ENCODE measurements around the gene DGKI.

Gene DGKI

DNA sequence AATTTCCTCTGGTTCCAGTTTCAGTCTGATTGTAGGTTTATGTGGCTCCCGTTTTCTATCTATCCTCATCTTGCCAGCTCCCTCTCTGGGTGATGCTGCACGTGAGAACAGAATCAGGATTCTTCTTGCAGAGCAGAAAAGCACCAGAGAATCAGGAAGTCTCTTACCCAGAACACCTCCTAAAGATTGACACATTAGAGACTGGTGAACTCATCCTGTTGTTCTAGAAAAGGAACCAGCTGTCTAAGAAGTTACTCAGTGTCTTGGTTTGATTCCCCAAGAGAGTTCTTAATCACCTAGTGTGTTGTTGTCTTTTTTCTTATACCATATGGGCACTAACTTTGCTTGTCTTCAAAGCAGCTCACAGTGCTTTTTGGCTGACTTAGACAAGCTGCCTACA is 152.4 kb downstream of the DGKI start:
- Mint-ChIP-seq H3K4me1 (no peaks in the 10 kb centered on the region), H3K27ac (no peak overlapping the region), H3K9me3 (no peaks in the 10 kb centered on the region), H3K4me3 (no peak overlapping the region), H3K36me3 (no peaks in the 10 kb centered on the region), H3K27me3 (no peaks in the 10 kb centered on the region)
- CTCF ChIA-PET: no interaction called here
- no peak for DNase-seq

DNA sequence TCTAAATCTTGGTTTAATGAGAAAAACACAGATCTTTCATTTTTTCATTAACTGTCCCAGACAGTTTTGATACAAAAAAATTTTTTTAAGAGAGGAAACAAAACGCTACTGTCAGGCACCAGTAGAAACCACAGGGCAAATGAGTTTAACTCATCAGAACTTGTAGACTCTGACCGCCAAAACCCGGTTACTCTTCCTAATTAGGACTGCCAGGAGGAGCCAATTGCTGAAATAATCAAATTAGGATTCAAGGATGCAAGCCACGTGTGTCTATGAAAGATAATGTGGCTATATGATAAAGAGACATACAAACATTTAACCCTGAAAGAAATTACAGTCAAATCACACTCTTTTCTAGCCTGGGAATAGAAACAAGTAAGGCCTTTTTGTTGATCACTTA is 154.4 kb downstream of the DGKI start:
- DNase-seq: no peak
- Mint-ChIP-seq H3K4me1 (no peaks in the 10 kb centered on the region), H3K27me3 (no peaks in the 10 kb centered on the region), H3K27ac (no peak overlapping the region), H3K9me3 (no peaks in the 10 kb centered on the region), H3K4me3 (no peak overlapping the region), H3K36me3 (no peaks in the 10 kb centered on the region)
- CTCF ChIA-PET: no interaction called here

DNA sequence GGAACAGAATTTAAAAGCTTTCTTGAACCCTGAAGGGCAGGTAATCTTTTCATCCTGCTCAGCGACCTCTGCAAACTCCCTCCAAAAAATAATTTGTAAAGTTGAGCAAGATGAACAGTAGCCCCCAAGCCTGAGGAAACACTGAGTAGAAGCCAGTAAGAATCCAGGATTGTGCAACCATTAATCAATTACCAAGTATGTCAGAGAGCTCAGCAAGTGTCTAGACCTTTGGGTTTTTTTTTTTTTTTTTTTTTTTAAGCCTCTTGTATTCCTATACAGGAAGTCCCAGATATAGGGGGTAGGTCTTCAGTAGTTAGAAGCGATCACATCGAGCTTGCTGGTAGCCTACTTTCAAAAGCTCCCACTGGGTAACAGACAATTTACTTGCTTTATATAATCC is 155.2 kb downstream of the DGKI start:
- Mint-ChIP-seq H3K4me1 (no peaks in the 10 kb centered on the region), H3K36me3 (no peaks in the 10 kb centered on the region), H3K27me3 (no peaks in the 10 kb centered on the region), H3K4me3 (no peak overlapping the region), H3K27ac (no peak overlapping the region), H3K9me3 (no peaks in the 10 kb centered on the region)
- CTCF ChIA-PET: no interaction called here
- no peak for DNase-seq

DNA sequence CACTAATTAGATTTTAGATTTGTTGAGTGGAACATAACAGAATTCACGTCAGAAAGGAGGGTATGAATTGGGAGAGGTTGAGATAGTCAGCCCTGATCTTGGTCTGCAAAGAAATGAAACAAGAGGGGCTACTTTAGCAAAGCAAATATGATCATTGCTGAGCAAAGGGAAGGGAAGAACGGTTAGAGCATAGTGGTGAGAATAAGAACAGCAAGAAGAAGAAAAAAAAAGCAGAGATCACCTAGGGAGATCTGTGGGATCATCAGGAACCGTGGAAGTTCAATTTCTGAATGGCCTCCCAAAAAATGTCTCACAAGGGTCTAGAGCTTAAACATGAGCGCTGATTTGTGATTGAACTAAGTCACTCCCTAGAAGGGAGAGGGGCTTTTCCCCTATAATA is 156.1 kb downstream of the DGKI start:
- H3K27ac Mint-ChIP-seq: no peak overlapping the region
- no peak for DNase-seq
- H3K36me3 Mint-ChIP-seq: no peaks in the 10 kb centered on the region
- no peaks in the 10 kb centered on the region for H3K27me3 Mint-ChIP-seq
- CTCF ChIA-PET: no interaction called here
- H3K4me3 Mint-ChIP-seq: no peak overlapping the region
- no peaks in the 10 kb centered on the region for H3K4me1 Mint-ChIP-seq
- H3K9me3 Mint-ChIP-seq: no peaks in the 10 kb centered on the region

GRCh38 chr7:137689761-137690160 is 157.0 kb downstream of the DGKI start:
- CTCF ChIA-PET: no interaction called here
- H3K27ac Mint-ChIP-seq: no peak overlapping the region
- no peaks in the 10 kb centered on the region for H3K4me1 Mint-ChIP-seq
- H3K36me3 Mint-ChIP-seq: no peaks in the 10 kb centered on the region
- no peaks in the 10 kb centered on the region for H3K27me3 Mint-ChIP-seq
- DNase-seq: no peak
- no peaks in the 10 kb centered on the region for H3K9me3 Mint-ChIP-seq
- no peak overlapping the region for H3K4me3 Mint-ChIP-seq

DNA sequence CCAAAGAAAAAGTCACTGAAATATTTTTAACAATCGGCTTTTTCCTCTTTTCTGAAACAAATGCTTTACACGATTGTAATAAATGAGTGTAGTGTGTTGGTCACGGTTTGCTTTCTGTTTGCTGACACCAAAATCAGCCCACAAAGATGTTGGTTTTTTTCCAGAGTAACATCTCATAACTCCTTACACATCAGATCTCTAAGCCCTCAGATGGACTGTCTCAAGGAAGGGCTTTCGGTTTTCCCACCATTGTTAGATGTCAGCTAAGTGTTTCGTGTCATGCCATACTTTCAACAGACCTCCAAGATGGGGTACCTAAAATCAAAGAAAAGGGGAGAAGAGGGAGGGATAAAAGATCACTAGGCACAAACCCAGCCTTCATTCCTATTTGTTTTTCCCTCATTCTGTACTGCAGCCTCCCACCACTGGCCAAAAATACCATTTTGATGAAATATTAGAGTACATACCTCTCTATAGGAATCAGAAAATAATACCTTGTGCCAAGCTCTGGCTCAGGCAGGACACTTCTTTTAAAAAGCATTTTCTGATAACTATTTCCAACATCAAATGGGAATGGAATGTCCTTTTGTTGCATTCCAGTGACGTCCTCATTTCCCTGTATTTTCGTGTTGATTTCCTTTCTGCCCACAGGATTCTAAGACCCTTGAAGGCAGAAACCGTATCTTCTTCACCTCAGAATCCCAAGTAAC is 159.1 kb downstream of the DGKI start:
- no peak for DNase-seq
- Mint-ChIP-seq H3K4me1 (no peaks in the 10 kb centered on the region), H3K4me3 (no peak overlapping the region), H3K36me3 (no peaks in the 10 kb centered on the region), H3K27ac (no peak overlapping the region), H3K27me3 (no peaks in the 10 kb centered on the region), H3K9me3 (no peaks in the 10 kb centered on the region)
- CTCF ChIA-PET: no interaction called here

DNA sequence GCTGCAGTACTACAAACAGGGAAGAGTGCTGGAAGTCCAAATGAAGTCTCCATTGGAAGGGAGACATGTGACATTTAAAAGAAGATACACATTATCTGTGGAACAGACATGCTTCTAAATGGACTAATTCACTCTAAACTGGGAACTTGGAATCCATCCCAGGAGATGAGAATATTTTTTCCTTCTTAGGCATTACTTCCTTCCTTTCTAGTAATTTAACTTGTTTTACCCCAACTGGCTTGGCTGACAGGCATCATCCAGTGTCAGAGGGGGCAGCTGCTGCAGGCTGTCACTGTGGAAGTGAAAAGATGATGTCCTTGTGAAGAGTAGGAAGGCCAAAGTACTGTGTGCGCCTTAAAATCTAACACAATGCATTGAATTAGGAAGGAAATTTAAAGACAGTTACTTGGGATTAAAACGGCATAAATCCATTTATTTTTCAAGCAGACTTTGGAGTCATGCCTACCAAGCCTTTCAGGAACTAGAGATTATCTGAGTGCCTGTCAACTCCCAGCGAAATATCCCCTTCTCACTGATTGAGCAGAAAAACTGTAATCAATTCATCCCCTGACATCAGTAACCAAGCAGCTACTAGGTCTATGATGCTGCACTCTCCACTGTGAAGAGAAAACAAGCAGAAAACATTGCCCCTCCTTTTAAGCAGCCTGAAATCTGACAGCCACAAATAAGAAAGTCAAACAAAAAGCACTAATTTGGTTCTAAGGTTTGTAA is 161.2 kb downstream of the DGKI start:
- Mint-ChIP-seq H3K36me3 (no peaks in the 10 kb centered on the region), H3K27ac (no peak overlapping the region), H3K9me3 (no peaks in the 10 kb centered on the region), H3K4me3 (no peak overlapping the region), H3K4me1 (no peaks in the 10 kb centered on the region), H3K27me3 (no peaks in the 10 kb centered on the region)
- CTCF ChIA-PET: no interaction called here
- DNase-seq: no peak

DNA sequence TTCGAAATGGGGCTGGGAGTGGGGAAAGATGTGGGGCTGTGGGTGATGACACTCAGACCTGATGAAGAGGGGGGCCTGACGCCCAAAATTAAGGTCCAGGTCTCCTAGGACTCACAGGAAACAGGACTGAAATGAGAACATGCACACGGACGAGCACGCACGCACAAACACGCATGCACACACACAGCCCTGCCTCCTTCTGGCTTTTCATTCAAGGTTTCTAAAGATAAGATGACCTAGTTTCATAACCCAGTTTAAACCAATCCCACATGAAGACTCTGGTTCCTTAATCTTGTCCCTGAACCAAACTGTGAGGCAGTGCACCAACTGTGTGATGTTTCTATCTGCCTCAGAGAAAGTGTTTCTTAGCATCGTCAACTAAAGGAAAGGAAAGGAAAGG is 162.0 kb downstream of the DGKI start:
- Mint-ChIP-seq H3K27me3 (no peaks in the 10 kb centered on the region), H3K36me3 (no peaks in the 10 kb centered on the region), H3K27ac (no peak overlapping the region), H3K4me1 (no peaks in the 10 kb centered on the region), H3K4me3 (no peak overlapping the region), H3K9me3 (no peaks in the 10 kb centered on the region)
- CTCF ChIA-PET: no interaction called here
- DNase-seq: no peak

GRCh38 chr7:137684316-137684715 is 162.5 kb downstream of the DGKI start:
- CTCF ChIA-PET: no interaction called here
- no peak overlapping the region for H3K4me3 Mint-ChIP-seq
- H3K27ac Mint-ChIP-seq: no peak overlapping the region
- no peak for DNase-seq
- H3K4me1 Mint-ChIP-seq: no peaks in the 10 kb centered on the region
- no peaks in the 10 kb centered on the region for H3K36me3 Mint-ChIP-seq
- H3K27me3 Mint-ChIP-seq: no peaks in the 10 kb centered on the region
- no peaks in the 10 kb centered on the region for H3K9me3 Mint-ChIP-seq

DNA sequence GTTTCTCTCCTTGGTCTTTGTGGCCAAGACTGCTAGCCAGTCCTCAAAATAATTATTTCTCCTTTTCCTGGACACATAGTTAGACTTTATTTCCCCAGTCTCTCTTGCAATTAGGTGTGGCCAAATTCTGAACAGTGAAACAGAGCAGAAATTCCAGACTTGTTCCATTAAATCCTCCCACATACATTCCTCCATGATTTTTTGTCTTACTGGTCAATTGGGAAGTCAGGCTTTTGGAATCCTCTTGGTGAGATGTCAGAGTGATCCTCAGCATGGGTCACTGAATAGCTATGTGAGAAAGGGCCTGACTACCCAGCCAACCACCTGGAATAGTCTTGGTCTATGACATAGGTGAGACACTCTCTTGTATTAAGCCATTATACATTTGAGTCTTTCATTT is 164.2 kb downstream of the DGKI start:
- Mint-ChIP-seq H3K4me3 (no peak overlapping the region), H3K27me3 (no peaks in the 10 kb centered on the region), H3K9me3 (no peaks in the 10 kb centered on the region), H3K36me3 (no peaks in the 10 kb centered on the region), H3K4me1 (no peaks in the 10 kb centered on the region), H3K27ac (no peak overlapping the region)
- DNase-seq: no peak
- CTCF ChIA-PET: no interaction called here

DNA sequence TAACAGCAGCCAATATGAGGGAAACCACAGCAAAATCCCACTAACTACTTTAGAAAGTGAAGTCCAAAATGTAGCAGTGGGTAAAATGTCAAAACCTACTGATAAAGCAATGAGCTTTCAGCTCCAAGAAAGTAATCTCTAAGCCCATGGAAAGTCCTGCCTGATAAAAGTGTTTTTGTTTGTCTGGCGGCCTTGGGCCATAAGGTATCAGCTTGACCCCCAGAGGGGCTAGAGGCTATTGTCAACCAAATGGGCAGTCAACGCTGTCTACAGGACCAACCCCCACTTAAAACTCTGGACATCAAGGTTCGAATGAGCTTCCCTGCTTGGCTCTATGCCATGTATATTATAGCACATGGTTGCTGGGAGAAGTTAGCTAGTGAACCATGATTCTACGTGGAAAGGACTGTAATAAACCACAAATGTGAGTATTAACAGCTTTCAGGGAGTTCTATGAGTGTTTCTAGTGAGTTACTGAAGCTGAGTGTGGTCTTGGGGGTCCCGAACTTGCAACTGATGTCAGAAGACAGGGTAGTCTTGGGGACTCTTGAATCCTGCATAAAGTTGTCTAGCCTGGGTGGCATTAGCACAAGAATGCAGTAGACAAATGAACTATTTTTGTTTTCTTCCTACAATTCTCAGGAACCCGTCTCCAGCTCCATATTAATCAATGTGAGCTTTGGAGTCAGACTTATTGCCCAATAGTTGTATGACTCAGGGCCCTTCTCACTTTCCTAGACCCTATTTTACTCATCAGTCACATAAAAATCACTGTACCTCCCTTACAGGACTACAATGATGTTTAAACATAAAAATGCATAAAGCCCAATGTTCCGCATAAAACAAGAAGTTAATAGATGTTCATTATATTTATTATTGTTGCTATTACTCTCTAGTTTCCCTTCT is 164.9 kb downstream of the DGKI start:
- DNase-seq: no peak
- Mint-ChIP-seq H3K4me3 (no peak overlapping the region), H3K4me1 (no peaks in the 10 kb centered on the region), H3K36me3 (no peaks in the 10 kb centered on the region), H3K27ac (no peak overlapping the region), H3K9me3 (no peaks in the 10 kb centered on the region), H3K27me3 (no peaks in the 10 kb centered on the region)
- CTCF ChIA-PET: no interaction called here

GRCh38 chr7:137674551-137675409 is 172.0 kb downstream of the DGKI start:
- Mint-ChIP-seq H3K27me3 (peaks cover 7% of the 10 kb centered on the region), H3K36me3 (no peaks in the 10 kb centered on the region), H3K9me3 (no peaks in the 10 kb centered on the region), H3K4me3 (no peak overlapping the region), H3K4me1 (no peaks in the 10 kb centered on the region), H3K27ac (no peak overlapping the region)
- DNase-seq: no peak
- CTCF ChIA-PET: interaction anchor here (0.7 kb wide), 1 partner anchor 20 kb away, joined by 3 read pairs; no protein-coding TSS in a partner anchor

DNA sequence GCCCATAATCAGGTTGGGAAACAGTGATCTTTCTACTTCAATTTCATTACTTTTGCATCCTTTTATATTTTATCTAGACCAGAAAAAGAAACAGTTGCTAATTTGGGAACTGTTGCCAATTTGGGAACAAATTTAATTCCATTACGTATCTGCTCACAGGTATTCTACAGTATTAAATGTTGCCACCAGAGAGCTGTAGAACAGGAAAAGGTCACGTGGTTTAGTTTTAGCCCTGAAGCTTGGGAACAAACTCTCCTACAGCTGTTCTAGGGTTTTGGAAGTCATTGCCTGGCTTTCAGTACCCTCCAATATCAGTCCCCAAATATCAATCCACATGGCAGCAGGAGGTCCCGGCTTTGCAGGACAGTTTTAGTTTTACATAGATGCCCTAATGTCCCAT is 172.7 kb downstream of the DGKI start:
- H3K4me3 Mint-ChIP-seq: no peak overlapping the region
- DNase-seq: no peak
- no peaks in the 10 kb centered on the region for H3K9me3 Mint-ChIP-seq
- H3K27me3 Mint-ChIP-seq: peaks cover 7% of the 10 kb centered on the region
- CTCF ChIA-PET: no interaction called here
- no peak overlapping the region for H3K27ac Mint-ChIP-seq
- H3K36me3 Mint-ChIP-seq: no peaks in the 10 kb centered on the region
- H3K4me1 Mint-ChIP-seq: no peaks in the 10 kb centered on the region

GRCh38 chr7:137671920-137672319 is 174.9 kb downstream of the DGKI start:
- H3K27me3 Mint-ChIP-seq: peaks cover 7% of the 10 kb centered on the region
- no peak overlapping the region for H3K27ac Mint-ChIP-seq
- CTCF ChIA-PET: no interaction called here
- DNase-seq: no peak
- H3K36me3 Mint-ChIP-seq: no peaks in the 10 kb centered on the region
- no peaks in the 10 kb centered on the region for H3K4me1 Mint-ChIP-seq
- H3K4me3 Mint-ChIP-seq: no peak overlapping the region
- no peaks in the 10 kb centered on the region for H3K9me3 Mint-ChIP-seq
